T-helper 9 cell (primary cell): ENCODE results near the gene ACADSB.
A peak's percentile ranks its signal among the peaks of the same experiment; 100 is the strongest.

Source experiments
- DNase-seq: peaks from one replicate; pipeline ENCODE4 v3.0.0-alpha.2; 2020

The ACADSB gene

GRCh38 chr10:123042708-123043408 is 34.1 kb downstream of the ACADSB start:
- no peak for DNase-seq

GRCh38 chr10:123043409-123043925 is 34.7 kb downstream of the ACADSB start:
- peak; percentile 10 for DNase-seq

GRCh38 chr10:123044391-123044790 is 35.6 kb downstream of the ACADSB start:
- no peak for DNase-seq

GRCh38 chr10:123045961-123046731 is 37.3 kb downstream of the ACADSB start:
- no peak for DNase-seq

- DNase-seq: no peak
Observed at GRCh38 chr10:123057968-123058367, 49.2 kb downstream of the ACADSB start.

GRCh38 chr10:123061865-123062264 is 53.1 kb downstream of the ACADSB start:
- DNase-seq: no peak

- no peak for DNase-seq
Observed at GRCh38 chr10:123062726-123063125, 53.9 kb downstream of the ACADSB start.

GRCh38 chr10:123068087-123068853 is 59.5 kb downstream of the ACADSB start:
- DNase-seq: no peak

GRCh38 chr10:123069246-123069986 is 60.6 kb downstream of the ACADSB start:
- no peak for DNase-seq

GRCh38 chr10:123073187-123073586 is 64.4 kb downstream of the ACADSB start:
- no peak for DNase-seq

GRCh38 chr10:123074215-123074614 is 65.4 kb downstream of the ACADSB start:
- no peak for DNase-seq

- no peak for DNase-seq
Observed at GRCh38 chr10:123081896-123082295, 73.1 kb downstream of the ACADSB start.

GRCh38 chr10:123083811-123084210 is 75.0 kb downstream of the ACADSB start:
- no peak for DNase-seq

- no peak for DNase-seq
Observed at GRCh38 chr10:123086281-123086680, 77.5 kb downstream of the ACADSB start.

- no peak for DNase-seq
Observed at GRCh38 chr10:123087348-123087747, 78.5 kb downstream of the ACADSB start.

- DNase-seq: no peak
Observed at GRCh38 chr10:123087786-123088185, 79.0 kb downstream of the ACADSB start.

GRCh38 chr10:123092635-123093414 is 84.0 kb downstream of the ACADSB start:
- no peak for DNase-seq

GRCh38 chr10:123093489-123093888 is 84.7 kb downstream of the ACADSB start:
- no peak for DNase-seq

GRCh38 chr10:123096452-123096851 is 87.6 kb downstream of the ACADSB start:
- no peak for DNase-seq

GRCh38 chr10:123097039-123097438 is 88.2 kb downstream of the ACADSB start:
- DNase-seq: no peak

- DNase-seq: no peak
Observed at GRCh38 chr10:123100030-123100762, 91.4 kb downstream of the ACADSB start.
